GM19035 (cell line): ENCODE results near the gene AUTS2.

ENCODE experiments used
- ATAC-seq: cut with Tn5 transposase; IDR thresholded peaks from one replicate; pipeline ENCODE4 v1.9.1; 2021; ENCODE audit not compliant: unreplicated experiment

Gene AUTS2

GRCh38 chr7:69922026-69922803 lies 323.9 kb downstream of the AUTS2 start:
- ATAC-seq: peak; percentile 79

GRCh38 chr7:69927461-69927860 lies 329.2 kb downstream of the AUTS2 start:
- no peak for ATAC-seq

GRCh38 chr7:69928621-69929020 lies 330.3 kb downstream of the AUTS2 start:
- ATAC-seq: no peak

- no peak for ATAC-seq
These were observed 331.3 kb downstream of the AUTS2 start for GRCh38 chr7:69929622-69930021.

- ATAC-seq: no peak
These were observed 333.9 kb downstream of the AUTS2 start for GRCh38 chr7:69932034-69932628.

- ATAC-seq: no peak
These were observed 336.0 kb downstream of the AUTS2 start for GRCh38 chr7:69934144-69934903.

GRCh38 chr7:69935107-69935506 lies 336.8 kb downstream of the AUTS2 start:
- ATAC-seq: no peak

GRCh38 chr7:69937097-69937496 lies 338.8 kb downstream of the AUTS2 start:
- no peak for ATAC-seq

GRCh38 chr7:69939317-69939716 lies 341.0 kb downstream of the AUTS2 start:
- ATAC-seq: no peak

GRCh38 chr7:69941077-69941651 lies 342.9 kb downstream of the AUTS2 start:
- no peak for ATAC-seq

- ATAC-seq: no peak
These were observed 344.3 kb downstream of the AUTS2 start for GRCh38 chr7:69942573-69942972.

GRCh38 chr7:69946901-69947300 lies 348.6 kb downstream of the AUTS2 start:
- ATAC-seq: no peak

- no peak for ATAC-seq
These were observed 349.7 kb downstream of the AUTS2 start for GRCh38 chr7:69947998-69948397.

GRCh38 chr7:69949122-69949521 lies 350.8 kb downstream of the AUTS2 start:
- no peak for ATAC-seq

- ATAC-seq: no peak
These were observed 353.2 kb downstream of the AUTS2 start for GRCh38 chr7:69951458-69951857.

- no peak for ATAC-seq
These were observed 355.1 kb downstream of the AUTS2 start for GRCh38 chr7:69953136-69954067.

GRCh38 chr7:69956541-69956940 lies 358.3 kb downstream of the AUTS2 start:
- no peak for ATAC-seq

GRCh38 chr7:69957661-69958060 lies 359.4 kb downstream of the AUTS2 start:
- no peak for ATAC-seq

GRCh38 chr7:69959789-69960499 lies 361.7 kb downstream of the AUTS2 start:
- ATAC-seq: no peak

- ATAC-seq: no peak
These were observed 363.2 kb downstream of the AUTS2 start for GRCh38 chr7:69961436-69961835.
